ENCODE measurements around the gene IPPK. TPM values are rescaled to one million over a fixed set of nuclear protein-coding genes. Genes with fewer than 3 reads are reported as not detected.

The IPPK gene
- total and polyA plus RNA-seq, 9 donors: 6.2 to 9.2 (median 7.6) TPM

GRCh38 chr9:92639124-92639523 lies 30.8 kb downstream of the IPPK start:
- Histone ChIP-seq H3K27me3 (ENCODE audit: control insufficient read depth, insufficient read depth, low read length) (no peaks in the 10 kb centered on the region), H3K9me3 (replicated peaks; ENCODE audit: control insufficient read depth, low read depth, low read length) (no peaks in the 10 kb centered on the region), H3K27ac (ENCODE audit: low read length) (no peak overlapping the region), H3K4me3 (ENCODE audit: low read length) (no peak overlapping the region), H3K4me1 (ENCODE audit: control insufficient read depth, insufficient read depth, low read length) (peaks cover 7% of the 10 kb centered on the region), H3K36me3 (ENCODE audit: control insufficient read depth, insufficient read depth, low read length) (peaks cover 74% of the 10 kb centered on the region)
- 97% methylated on average over 6 of the region's 7 CpGs for WGBS (ENCODE audit: insufficient coverage)
- no peak for DNase-seq

GRCh38 chr9:92638621-92639101 lies 31.3 kb downstream of the IPPK start:
- Histone ChIP-seq H3K27me3 (ENCODE audit: control insufficient read depth, insufficient read depth, low read length) (no peaks in the 10 kb centered on the region), H3K9me3 (replicated peaks; ENCODE audit: control insufficient read depth, low read depth, low read length) (no peaks in the 10 kb centered on the region), H3K4me1 (ENCODE audit: control insufficient read depth, insufficient read depth, low read length) (peaks cover 11% of the 10 kb centered on the region), H3K36me3 (ENCODE audit: control insufficient read depth, insufficient read depth, low read length) (peaks cover 79% of the 10 kb centered on the region), H3K4me3 (ENCODE audit: low read length) (no peak overlapping the region), H3K27ac (ENCODE audit: low read length) (no peak overlapping the region)
- 74% methylated on average over 3 of the region's 5 CpGs for WGBS (ENCODE audit: insufficient coverage)
- DNase-seq: no peak

- H3K9me3 ChIP-seq (replicated peaks; ENCODE audit: control insufficient read depth, low read depth, low read length): no peaks in the 10 kb centered on the region
- H3K36me3 ChIP-seq (ENCODE audit: control insufficient read depth, insufficient read depth, low read length): peaks cover 85% of the 10 kb centered on the region
- no peak overlapping the region for H3K4me3 ChIP-seq (ENCODE audit: low read length)
- peaks cover 11% of the 10 kb centered on the region for H3K4me1 ChIP-seq (ENCODE audit: control insufficient read depth, insufficient read depth, low read length)
- no peak for DNase-seq
- H3K27me3 ChIP-seq (ENCODE audit: control insufficient read depth, insufficient read depth, low read length): no peaks in the 10 kb centered on the region
- 89% methylated on average over 20 of the region's 26 CpGs for WGBS (ENCODE audit: insufficient coverage)
- no peak overlapping the region for H3K27ac ChIP-seq (ENCODE audit: low read length)
These were observed 31.9 kb downstream of the IPPK start for GRCh38 chr9:92637886-92638620.

- Histone ChIP-seq H3K36me3 (ENCODE audit: control insufficient read depth, insufficient read depth, low read length) (peaks cover 85% of the 10 kb centered on the region), H3K9me3 (replicated peaks; ENCODE audit: control insufficient read depth, low read depth, low read length) (no peaks in the 10 kb centered on the region), H3K4me3 (ENCODE audit: low read length) (no peak overlapping the region), H3K27me3 (ENCODE audit: control insufficient read depth, insufficient read depth, low read length) (no peaks in the 10 kb centered on the region), H3K4me1 (ENCODE audit: control insufficient read depth, insufficient read depth, low read length) (peaks cover 14% of the 10 kb centered on the region), H3K27ac (ENCODE audit: low read length) (no peak overlapping the region)
- DNase-seq: no peak
- WGBS (ENCODE audit: insufficient coverage): 95% methylated on average over 6 of the region's 7 CpGs
These were observed 32.6 kb downstream of the IPPK start for GRCh38 chr9:92637326-92637725.

- H3K4me3 ChIP-seq (ENCODE audit: low read length): no peak overlapping the region
- no peak overlapping the region for H3K27ac ChIP-seq (ENCODE audit: low read length)
- no peaks in the 10 kb centered on the region for H3K9me3 ChIP-seq (replicated peaks; ENCODE audit: control insufficient read depth, low read depth, low read length)
- peaks cover 83% of the 10 kb centered on the region for H3K36me3 ChIP-seq (ENCODE audit: control insufficient read depth, insufficient read depth, low read length)
- no peak for DNase-seq
- WGBS (ENCODE audit: insufficient coverage): 100% methylated on average over 1 of the region's 3 CpGs
- no peaks in the 10 kb centered on the region for H3K27me3 ChIP-seq (ENCODE audit: control insufficient read depth, insufficient read depth, low read length)
- peaks cover 14% of the 10 kb centered on the region for H3K4me1 ChIP-seq (ENCODE audit: control insufficient read depth, insufficient read depth, low read length)
These were observed 33.3 kb downstream of the IPPK start for GRCh38 chr9:92636627-92637026.

GRCh38 chr9:92635760-92636159 lies 34.2 kb downstream of the IPPK start:
- 88% methylated on average over 4 of the region's 4 CpGs for WGBS (ENCODE audit: insufficient coverage)
- Histone ChIP-seq H3K9me3 (replicated peaks; ENCODE audit: control insufficient read depth, low read depth, low read length) (no peaks in the 10 kb centered on the region), H3K4me3 (ENCODE audit: low read length) (no peak overlapping the region), H3K27me3 (ENCODE audit: control insufficient read depth, insufficient read depth, low read length) (no peaks in the 10 kb centered on the region), H3K27ac (ENCODE audit: low read length) (no peak overlapping the region), H3K36me3 (ENCODE audit: control insufficient read depth, insufficient read depth, low read length) (peaks cover 81% of the 10 kb centered on the region), H3K4me1 (ENCODE audit: control insufficient read depth, insufficient read depth, low read length) (peaks cover 14% of the 10 kb centered on the region)
- DNase-seq: no peak

- Histone ChIP-seq H3K27ac (ENCODE audit: low read length) (peak overlapping the region; percentile 86), H3K4me3 (ENCODE audit: low read length) (no peak overlapping the region), H3K36me3 (ENCODE audit: control insufficient read depth, insufficient read depth, low read length) (peaks cover 73% of the 10 kb centered on the region), H3K4me1 (ENCODE audit: control insufficient read depth, insufficient read depth, low read length) (peaks cover 14% of the 10 kb centered on the region), H3K9me3 (replicated peaks; ENCODE audit: control insufficient read depth, low read depth, low read length) (no peaks in the 10 kb centered on the region), H3K27me3 (ENCODE audit: control insufficient read depth, insufficient read depth, low read length) (no peaks in the 10 kb centered on the region)
- 63% methylated on average over 25 of the region's 35 CpGs for WGBS (ENCODE audit: insufficient coverage)
- peak; percentile 87 for DNase-seq
These were observed 35.0 kb downstream of the IPPK start for GRCh38 chr9:92634712-92635605.

GRCh38 chr9:92633614-92634278 lies 36.2 kb downstream of the IPPK start:
- DNase-seq: peak; percentile 89
- H3K4me1 ChIP-seq (ENCODE audit: control insufficient read depth, insufficient read depth, low read length): peaks cover 14% of the 10 kb centered on the region
- no peaks in the 10 kb centered on the region for H3K27me3 ChIP-seq (ENCODE audit: control insufficient read depth, insufficient read depth, low read length)
- H3K36me3 ChIP-seq (ENCODE audit: control insufficient read depth, insufficient read depth, low read length): peaks cover 65% of the 10 kb centered on the region
- peak overlapping the region; percentile 86 for H3K27ac ChIP-seq (ENCODE audit: low read length)
- no peak overlapping the region for H3K4me3 ChIP-seq (ENCODE audit: low read length)
- 73% methylated on average over 3 of the region's 9 CpGs for WGBS (ENCODE audit: insufficient coverage)
- H3K9me3 ChIP-seq (replicated peaks; ENCODE audit: control insufficient read depth, low read depth, low read length): no peaks in the 10 kb centered on the region

GRCh38 chr9:92632641-92633040 lies 37.3 kb downstream of the IPPK start:
- 48% methylated on average over 3 of the region's 5 CpGs for WGBS (ENCODE audit: insufficient coverage)
- peak; percentile 30 for DNase-seq
- peaks cover 14% of the 10 kb centered on the region for H3K4me1 ChIP-seq (ENCODE audit: control insufficient read depth, insufficient read depth, low read length)
- H3K27ac ChIP-seq (ENCODE audit: low read length): peak overlapping the region; percentile 86
- H3K9me3 ChIP-seq (replicated peaks; ENCODE audit: control insufficient read depth, low read depth, low read length): no peaks in the 10 kb centered on the region
- peaks cover 54% of the 10 kb centered on the region for H3K36me3 ChIP-seq (ENCODE audit: control insufficient read depth, insufficient read depth, low read length)
- H3K4me3 ChIP-seq (ENCODE audit: low read length): no peak overlapping the region
- no peaks in the 10 kb centered on the region for H3K27me3 ChIP-seq (ENCODE audit: control insufficient read depth, insufficient read depth, low read length)
